ENCODE data around the gene SLC2A8.

GRCh38 chr9:127351182-127352166, 45.5 kb upstream of the SLC2A8 start:
- TF ChIP-seq CTCF (IDR thresholded peaks at IDR 0.05) (no peak), POLR2A (IDR thresholded peaks at IDR 0.05) (no peak), EP300 (IDR thresholded peaks at IDR 0.05) (no peak)

All from ovary (tissue), 3 donors.